Measurements from ENCODE around the gene DRG2. TPM values are rescaled to one million over a fixed set of nuclear protein-coding genes. Genes with fewer than 3 reads are reported as not detected.

DRG2 gene
- total and polyA plus RNA-seq, 2 of the 8 experiments (the other 6 are each of a cell fraction or from before 2014, with no cell fraction given) = 44.6 to 47.8 TPM

DNA sequence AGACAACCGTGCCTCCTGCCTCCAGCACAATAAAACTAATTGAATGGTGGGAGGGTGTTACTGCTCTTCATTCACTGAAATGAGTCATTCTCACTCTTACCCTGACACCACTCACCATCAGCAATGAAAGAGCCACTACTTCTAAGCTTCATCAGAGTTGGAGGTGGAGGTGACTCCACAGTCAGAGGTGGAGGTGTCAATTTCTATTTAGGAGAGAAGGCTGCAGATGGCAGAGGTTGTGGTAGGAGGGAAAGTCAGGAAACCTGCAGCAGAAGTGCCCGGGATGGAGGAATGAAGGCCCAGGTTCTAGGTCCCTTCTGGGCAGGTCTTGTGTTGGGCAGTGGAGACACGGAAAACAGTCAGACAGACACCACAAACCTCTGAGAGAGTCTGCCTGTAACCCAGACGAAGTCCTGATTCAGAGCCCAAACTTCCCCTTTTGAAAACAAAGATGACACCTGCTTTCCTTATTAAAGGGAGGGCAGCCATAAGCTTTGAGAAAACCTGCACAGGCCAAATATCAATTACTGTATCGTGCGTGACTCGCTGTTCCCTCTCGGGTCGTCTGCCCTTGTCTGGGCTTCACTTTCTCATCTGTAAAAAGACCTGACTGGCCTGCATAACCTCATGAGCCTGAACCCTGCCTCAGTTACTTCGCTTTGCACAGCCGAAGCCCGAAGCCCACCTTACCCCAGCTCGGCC lies 49.4 kb upstream of the DRG2 start:
- Histone ChIP-seq H3K27me3 (replicated peaks in 1 of 4; ENCODE audit: control insufficient read depth in 3 of 4, extremely low read depth in 1 of 4, insufficient read depth in 3 of 4, low read length in 3 of 4) (peaks cover 0 to 6% (median 3%) of the 10 kb centered on the region in 4 experiments; a peak in 2 of 7 replicates), H2BK120ac (replicated peaks; ENCODE audit: low read depth, low read length) (no peak overlapping the region), H3K56ac (replicated peaks; ENCODE audit: insufficient read length, low read depth, low read length) (no peak overlapping the region), H3K27ac (ENCODE audit: low read depth, low read length) (no peak overlapping the region), H3K79me1 (ENCODE audit: low read depth, low read length) (peaks cover 3% of the 10 kb centered on the region; the same call in 1 of the 2 replicates), H3K9me3 (ENCODE audit: insufficient read depth in 2 of 2, low read depth in 1 of 2, low read length in 1 of 2) (no peaks in the 10 kb centered on the region), H3K4me1 (replicated peaks in 1 of 4; ENCODE audit: control insufficient read depth in 3 of 4, insufficient read depth in 4 of 4, low read length in 3 of 4) (peaks cover 0 to 4% (median 3%) of the 10 kb centered on the region in 4 experiments), H3K14ac (ENCODE audit: insufficient read length) (no peak overlapping the region), H3K9ac (replicated peaks in 1 of 4; ENCODE audit: extremely low read depth in 1 of 4, low read depth in 3 of 4, low read length in 3 of 4) (peak overlapping the region; percentile 35 to 84 (median 71); a peak in 6 of 7 replicates), H2AFZ (ENCODE audit: low read length) (peak overlapping the region; percentile 89; the same call in 1 of the 2 replicates), H3K18ac (ENCODE audit: extremely low read depth, low read length) (no peak overlapping the region), H3K23me2 (ENCODE audit: low read depth, low read length) (peaks cover 7% of the 10 kb centered on the region), H3K79me2 (ENCODE audit: control insufficient read depth in 1 of 2, insufficient read depth in 2 of 2, low read length in 2 of 2) (peaks cover 0 to 20% of the 10 kb centered on the region in 2 experiments; a peak in 1 of 4 replicates), H3K4ac (replicated peaks; ENCODE audit: insufficient read length, low read depth, low read length) (no peak overlapping the region), H2BK5ac (ENCODE audit: low read depth, low read length) (peak overlapping the region; percentile 73; the same call in 1 of the 2 replicates), H3K4me3 (ENCODE audit: extremely low read depth in 1 of 4, insufficient read depth in 2 of 4, low read depth in 3 of 4, low read length in 4 of 4) (peak overlapping the region; percentile 79 to 95 (median 86)), H2BK15ac (ENCODE audit: low read length) (no peak overlapping the region), H4K20me1 (replicated peaks in 1 of 2; ENCODE audit: control insufficient read depth in 1 of 2, insufficient read depth in 2 of 2, low read length in 2 of 2) (peaks cover 4 to 5% of the 10 kb centered on the region in 2 experiments), H4K91ac (replicated peaks; ENCODE audit: insufficient read length, low read length) (no peak overlapping the region), H3K36me3 (ENCODE audit: control insufficient read depth in 2 of 4, insufficient read depth in 4 of 4, low read length in 3 of 4) (no peaks in the 10 kb centered on the region), H3K23ac (ENCODE audit: insufficient read length) (no peak overlapping the region), H2BK12ac (ENCODE audit: low read depth, low read length) (no peak overlapping the region), H2BK20ac (ENCODE audit: low read length) (no peak overlapping the region), H2AK5ac (ENCODE audit: low read depth, low read length) (no peak overlapping the region), H4K8ac (ENCODE audit: extremely low read depth, insufficient read depth, low read length) (peak overlapping the region; percentile 92; the same call in 1 of the 2 replicates), H3K4me2 (ENCODE audit: insufficient read depth in 1 of 2, low read depth in 2 of 2, low read length in 2 of 2) (peak overlapping the region; percentile 71 to 78), H4K5ac (ENCODE audit: insufficient read length, low read depth, low read length) (no peak overlapping the region)
- ChIA-PET POLR2A (ENCODE audit: partially characterized antibody) (interaction anchor here (0.8 to 1.6 kb wide), 7 partner anchors 13 to 200 kb away, joined by 3 to 7 read pairs (median 3); no protein-coding TSS in a partner anchor), CTCF (ENCODE audit: partially characterized antibody) (interaction anchor here (0.6 to 1.7 kb wide), 10 partner anchors 10 to 254 kb away, joined by 3 to 5 read pairs (median 4); no protein-coding TSS in a partner anchor)
- FAIRE-seq (no peak), DNase-seq (ENCODE audit: low read depth in 1 of 2, low spot score in 2 of 2) (no peak)
- 23% methylated on average over 13 of the region's 13 CpGs; no CpG with 5 or more reads in 1 of the 2 experiments for WGBS, 2 experiments (ENCODE audit: extremely low coverage in 1 of 2, insufficient coverage in 1 of 2, insufficient read length in 1 of 2, insufficient replicate concordance in 2 of 2, low coverage in 1 of 2, low lambda C conversion rate in 2 of 2, missing lambda C conversion rate in 1 of 2)
- TF ChIP-seq RFX5 (IDR thresholded peaks at IDR 0.05; ENCODE audit: borderline replicate concordance, low read depth, low read length) (no peak), SAP30 (IDR thresholded peaks at IDR 0.05; ENCODE audit: insufficient read depth, insufficient replicate concordance, low read length) (peak; percentile 86), KDM4A (IDR thresholded peaks at IDR 0.05; ENCODE audit: low read depth, low read length, severe bottlenecking) (no peak), EP300 (IDR thresholded peaks at IDR 0.05; ENCODE audit: borderline replicate concordance in 1 of 2, low read depth in 2 of 2, low read length in 2 of 2) (no peak), EZH2 (IDR thresholded peaks at IDR 0.05; ENCODE audit: low read depth, low read length, severe bottlenecking) (no peak)
